ENCODE measurements around the gene RXFP4.
"Not testable (repeated sequence)": the region's sequence is repeated elsewhere in the genome, so short reads cannot be mapped to it uniquely, and the experiment has no call there.

The RXFP4 gene

DNA sequence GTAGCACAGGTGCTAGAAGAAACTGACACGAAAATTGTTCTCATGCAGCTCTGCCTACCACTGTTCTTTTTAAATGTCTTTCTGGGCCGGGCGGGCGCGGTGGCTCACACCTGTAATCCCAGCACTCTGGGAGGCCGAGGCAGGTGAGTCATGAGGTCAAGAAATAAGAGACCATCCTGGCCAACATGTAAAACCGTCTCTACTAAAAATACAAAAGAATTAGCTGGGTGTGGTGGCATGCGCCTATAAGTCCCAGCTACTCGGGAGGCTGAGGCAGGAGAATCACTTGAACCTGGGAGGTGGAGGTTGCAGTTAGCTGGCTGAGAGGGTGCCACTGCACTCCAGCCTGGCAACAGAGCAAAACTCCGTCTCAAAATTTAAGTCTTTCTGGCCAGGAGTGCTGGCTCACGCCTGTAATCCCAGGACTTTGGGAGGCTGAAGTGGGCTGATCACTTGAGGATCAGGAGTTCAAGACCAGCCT lies 29.3 kb upstream of the RXFP4 start:
- DNase-seq (ENCODE audit: low read depth) = no peak
- no peak overlapping the region for H3K4me3 ChIP-seq (ENCODE audit: low read length)
- TF ChIP-seq, protein P1, sequence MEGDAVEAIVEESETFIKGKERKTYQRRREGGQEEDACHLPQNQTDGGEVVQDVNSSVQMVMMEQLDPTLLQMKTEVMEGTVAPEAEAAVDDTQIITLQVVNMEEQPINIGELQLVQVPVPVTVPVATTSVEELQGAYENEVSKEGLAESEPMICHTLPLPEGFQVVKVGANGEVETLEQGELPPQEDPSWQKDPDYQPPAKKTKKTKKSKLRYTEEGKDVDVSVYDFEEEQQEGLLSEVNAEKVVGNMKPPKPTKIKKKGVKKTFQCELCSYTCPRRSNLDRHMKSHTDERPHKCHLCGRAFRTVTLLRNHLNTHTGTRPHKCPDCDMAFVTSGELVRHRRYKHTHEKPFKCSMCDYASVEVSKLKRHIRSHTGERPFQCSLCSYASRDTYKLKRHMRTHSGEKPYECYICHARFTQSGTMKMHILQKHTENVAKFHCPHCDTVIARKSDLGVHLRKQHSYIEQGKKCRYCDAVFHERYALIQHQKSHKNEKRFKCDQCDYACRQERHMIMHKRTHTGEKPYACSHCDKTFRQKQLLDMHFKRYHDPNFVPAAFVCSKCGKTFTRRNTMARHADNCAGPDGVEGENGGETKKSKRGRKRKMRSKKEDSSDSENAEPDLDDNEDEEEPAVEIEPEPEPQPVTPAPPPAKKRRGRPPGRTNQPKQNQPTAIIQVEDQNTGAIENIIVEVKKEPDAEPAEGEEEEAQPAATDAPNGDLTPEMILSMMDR (conservative IDR thresholded peaks at IDR 0.05; ENCODE audit: low read length) = no peak

DNA sequence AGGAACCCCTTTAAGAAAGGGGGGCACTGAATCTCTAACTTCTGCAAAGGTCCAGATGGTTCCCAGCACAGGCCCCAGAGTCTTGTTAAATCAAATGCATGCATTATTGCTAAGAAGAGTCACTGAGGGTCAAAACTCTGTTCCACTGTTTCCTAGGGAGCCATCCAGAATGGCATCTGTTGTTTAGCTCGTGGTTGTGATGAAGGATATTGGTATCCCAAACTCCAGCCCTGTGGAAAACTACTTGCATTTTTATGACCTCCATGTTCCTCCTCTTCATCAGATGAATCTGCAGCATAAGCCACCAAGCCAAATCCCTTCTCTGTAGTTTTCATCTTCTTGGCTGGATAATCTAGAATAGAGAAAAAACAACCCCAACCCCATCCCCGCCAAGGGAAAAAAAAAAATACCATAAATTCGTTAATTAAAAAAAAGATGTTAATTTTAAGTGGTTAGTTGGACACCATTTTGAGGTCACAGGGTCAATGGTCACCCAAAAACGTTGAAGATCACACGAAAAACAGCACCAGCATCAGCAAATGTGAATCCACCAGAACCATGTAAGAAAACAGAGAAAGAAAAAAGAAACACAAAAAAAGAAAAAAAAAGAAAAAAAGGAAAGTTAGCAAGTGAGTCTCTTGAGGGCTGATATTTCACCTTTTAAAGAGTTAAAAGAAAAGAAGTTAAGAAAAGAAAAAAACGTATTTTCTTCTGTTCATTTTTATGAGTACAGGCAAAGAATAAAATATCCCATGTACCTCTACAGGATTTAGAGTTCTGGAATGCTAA lies 27.3 kb upstream of the RXFP4 start:
- peak; percentile 79 for DNase-seq (ENCODE audit: low read depth)
- TF ChIP-seq, protein P1 (conservative IDR thresholded peaks at IDR 0.05; ENCODE audit: low read length) = no peak
- no peak overlapping the region for H3K4me3 ChIP-seq (ENCODE audit: low read length)

DNA sequence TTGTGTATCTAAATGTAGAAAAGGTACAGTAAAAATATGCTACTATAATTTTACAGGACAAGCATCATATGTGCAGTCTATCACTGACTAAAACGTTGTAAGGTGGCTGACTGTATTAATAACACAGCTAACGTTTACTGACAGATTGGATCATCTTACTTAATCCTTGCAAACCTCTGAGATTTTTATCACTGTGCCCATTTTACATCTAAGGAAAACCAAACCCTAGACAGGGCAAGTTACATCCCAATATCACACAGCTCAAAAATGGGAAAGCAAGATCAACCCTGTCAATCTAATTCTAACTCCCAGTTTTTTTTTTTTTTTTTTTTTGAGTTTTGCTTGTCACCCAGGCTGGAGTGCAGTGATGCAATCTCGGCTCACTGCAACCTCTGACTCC lies 22.8 kb upstream of the RXFP4 start:
- no peak for DNase-seq (ENCODE audit: low read depth)
- H3K4me3 ChIP-seq (ENCODE audit: low read length) = no peak overlapping the region
- TF ChIP-seq, protein P1 (conservative IDR thresholded peaks at IDR 0.05; ENCODE audit: low read length) = no peak

DNA sequence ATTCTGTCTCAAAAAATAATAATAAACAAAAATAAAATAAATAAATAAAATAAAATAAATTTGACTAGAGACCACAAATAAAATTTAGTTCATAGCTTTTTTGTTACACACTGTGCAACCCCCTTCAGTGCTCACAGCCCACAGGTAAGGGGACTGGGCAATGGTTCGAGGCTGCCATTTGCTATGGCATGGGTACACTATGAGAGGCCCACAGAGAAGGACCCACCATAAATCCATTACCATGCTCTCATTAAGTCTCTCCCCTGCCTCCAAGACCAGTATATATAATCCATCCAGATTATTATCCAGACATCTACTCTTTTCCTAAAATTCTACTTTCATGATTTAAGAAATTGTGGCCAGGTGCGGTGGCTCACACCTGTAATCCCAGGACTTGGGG lies 21.6 kb upstream of the RXFP4 start:
- no peak overlapping the region for H3K4me3 ChIP-seq (ENCODE audit: low read length)
- TF ChIP-seq, protein P1 (conservative IDR thresholded peaks at IDR 0.05; ENCODE audit: low read length) = no peak
- DNase-seq (ENCODE audit: low read depth) = no peak

DNA sequence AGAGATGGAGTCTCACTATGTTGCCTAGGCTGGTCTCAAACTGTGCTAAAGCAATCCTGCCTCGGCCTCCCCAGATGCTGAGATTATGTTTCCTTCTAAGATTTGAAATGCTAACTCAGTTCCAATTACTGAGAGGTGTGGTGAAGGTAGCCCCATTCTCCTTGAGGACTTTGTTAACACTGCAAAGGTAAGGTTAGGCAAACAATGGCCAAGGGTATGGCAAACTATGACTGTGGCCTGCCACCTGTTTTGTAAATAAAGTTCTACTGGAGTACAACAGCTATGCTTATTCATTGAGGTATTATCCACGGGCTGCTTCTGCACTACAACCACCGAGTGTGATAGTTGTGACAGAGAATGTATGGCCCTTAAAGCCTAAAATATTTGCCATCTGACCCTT lies 20.7 kb upstream of the RXFP4 start:
- no peak overlapping the region for H3K4me3 ChIP-seq (ENCODE audit: low read length)
- DNase-seq (ENCODE audit: low read depth) = no peak
- TF ChIP-seq, protein P1 (conservative IDR thresholded peaks at IDR 0.05; ENCODE audit: low read length) = no peak

DNA sequence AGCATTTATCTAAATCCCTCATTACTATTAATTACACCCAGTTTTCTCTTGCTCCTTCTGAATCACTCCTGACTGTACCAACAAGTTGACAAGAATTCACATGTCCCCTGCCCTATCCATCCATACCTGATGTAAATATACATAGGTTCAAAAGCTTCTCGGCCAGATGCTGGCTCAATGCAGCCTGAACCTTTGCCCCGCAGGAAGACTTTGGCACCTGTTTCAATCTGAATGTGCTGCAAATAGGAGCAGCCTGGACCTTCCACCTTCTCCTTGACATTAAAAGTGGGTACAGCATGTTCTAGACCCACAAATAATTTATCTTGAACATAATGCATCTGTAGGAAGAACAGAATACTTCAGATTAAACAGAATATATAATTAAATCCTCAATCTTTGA lies 15.9 kb upstream of the RXFP4 start:
- TF ChIP-seq, protein P1 (conservative IDR thresholded peaks at IDR 0.05; ENCODE audit: low read length) = no peak
- H3K4me3 ChIP-seq (ENCODE audit: low read length) = no peak overlapping the region

DNA sequence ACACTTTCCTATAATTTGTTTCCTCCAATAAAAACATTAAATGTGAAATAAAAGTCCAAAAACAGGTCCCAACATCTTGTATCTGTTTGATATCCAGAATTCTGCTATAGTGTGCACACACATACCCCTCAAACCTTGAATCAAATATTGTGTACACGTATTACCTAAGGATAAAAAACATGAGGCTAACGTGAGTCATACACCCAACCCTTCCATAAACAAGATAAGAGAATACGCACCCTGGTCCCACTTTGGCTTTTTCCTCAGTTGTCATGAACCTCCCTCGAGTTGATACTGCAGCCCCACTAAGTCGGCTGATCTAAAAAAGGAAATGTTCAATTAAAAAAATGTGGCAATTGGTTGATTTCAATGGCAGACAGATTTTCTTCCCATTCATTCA lies 12.4 kb upstream of the RXFP4 start:
- TF ChIP-seq, protein P1 (conservative IDR thresholded peaks at IDR 0.05; ENCODE audit: low read length) = no peak
- no peak overlapping the region for H3K4me3 ChIP-seq (ENCODE audit: low read length)
- DNase-seq (ENCODE audit: low read depth) = no peak

More for the DNA sequence above, 15.9 kb upstream of the RXFP4 start:
- no peak for DNase-seq (ENCODE audit: low read depth)

DNA sequence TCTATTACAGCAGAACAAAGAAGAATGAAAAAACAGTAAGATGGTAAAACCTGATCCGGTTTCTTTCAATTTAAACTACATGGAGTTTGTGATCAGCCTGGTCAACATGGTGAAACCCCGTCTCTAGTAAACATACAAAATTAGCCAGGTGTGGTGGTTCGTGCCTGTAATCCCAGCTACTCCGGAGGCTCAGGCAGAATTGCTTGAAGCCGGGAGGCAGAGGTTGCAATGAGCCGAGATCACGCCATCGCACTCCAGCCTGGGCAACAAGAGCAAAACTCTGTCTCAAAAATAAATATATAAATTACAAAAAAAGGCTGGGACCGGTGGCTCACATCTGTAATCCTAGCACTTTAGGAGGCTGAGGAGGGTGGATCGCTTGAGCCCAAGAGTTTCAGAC lies 10.7 kb upstream of the RXFP4 start:
- not testable (repeated sequence) for DNase-seq (ENCODE audit: low read depth)
- peak overlapping the region; percentile 39 for H3K4me3 ChIP-seq (ENCODE audit: low read length)

Measured in AG10803 (cell line).